ENCODE results near the gene ACTA2. TPM values are rescaled to one million over a fixed set of nuclear protein-coding genes. Genes with fewer than 3 reads are reported as not detected.

The ACTA2 gene
- total and polyA plus RNA-seq, 8 donors: 8.1 to 78.7 (median 32.2) TPM

DNA sequence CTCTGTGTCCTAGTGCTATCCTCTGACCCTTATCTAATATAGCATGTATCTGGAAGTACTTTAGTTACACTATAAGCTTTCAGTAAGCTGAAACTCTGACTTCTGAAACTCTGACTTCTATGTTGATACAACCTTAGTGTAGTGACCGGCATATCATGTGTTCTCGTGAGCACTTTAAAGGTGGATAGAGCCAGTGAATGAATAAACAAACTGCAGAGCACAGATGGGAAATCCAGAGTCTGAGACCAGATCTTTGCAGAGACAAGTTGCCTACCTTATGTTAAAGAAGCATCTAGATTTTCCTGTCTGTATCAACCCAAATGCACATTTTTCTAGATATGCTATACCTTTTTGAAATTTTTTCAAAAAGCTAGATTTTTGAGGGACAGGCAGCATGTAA is 3.5 kb downstream of the ACTA2 start:
- 74 to 78% methylated on average over 2 of the region's 2 CpGs for WGBS, 2 donors
- no peaks in the 10 kb centered on the region for H3K36me3 ChIP-seq

DNA sequence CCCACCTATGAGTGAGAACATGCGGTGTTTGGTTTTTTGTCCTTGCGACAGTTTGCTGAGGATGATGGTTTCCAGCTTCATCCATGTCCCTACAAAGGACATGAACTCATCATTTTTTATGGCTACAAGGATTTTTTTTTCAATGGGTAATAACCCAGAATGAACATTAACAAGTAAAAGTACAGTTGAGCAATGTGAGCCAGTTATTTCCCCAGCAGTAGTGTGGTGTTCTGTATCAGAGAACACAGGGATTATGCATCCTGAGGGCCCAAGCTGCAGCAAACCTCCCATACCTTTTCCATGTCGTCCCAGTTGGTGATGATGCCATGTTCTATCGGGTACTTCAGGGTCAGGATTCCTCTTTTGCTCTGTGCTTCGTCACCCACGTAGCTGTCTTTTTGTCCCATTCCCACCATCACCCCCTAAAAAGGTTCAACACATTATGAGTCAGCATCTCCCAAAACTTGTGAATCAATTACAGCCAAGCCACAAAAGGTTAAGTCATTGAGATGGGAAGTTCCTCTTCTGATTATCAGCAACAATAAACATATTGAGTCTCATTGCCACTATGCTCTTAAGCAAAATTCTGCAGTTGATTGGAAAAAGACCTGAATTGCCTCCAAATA is 5.5 kb downstream of the ACTA2 start:
- WGBS, 2 donors: 75 to 86% methylated on average over 5 of the region's 6 CpGs
- Histone ChIP-seq H3K27me3 (no peaks in the 10 kb centered on the region), H3K9me3 (no peaks in the 10 kb centered on the region), H3K36me3 (no peaks in the 10 kb centered on the region), H3K27ac (no peak overlapping the region), H3K4me3 (no peak overlapping the region), H3K4me1 (no peaks in the 10 kb centered on the region)
- DNase-seq: no peak
- no peak for FAIRE-seq
- intact Hi-C loops (cut with DNase I): no loop called here
- TF ChIP-seq, protein P1, sequence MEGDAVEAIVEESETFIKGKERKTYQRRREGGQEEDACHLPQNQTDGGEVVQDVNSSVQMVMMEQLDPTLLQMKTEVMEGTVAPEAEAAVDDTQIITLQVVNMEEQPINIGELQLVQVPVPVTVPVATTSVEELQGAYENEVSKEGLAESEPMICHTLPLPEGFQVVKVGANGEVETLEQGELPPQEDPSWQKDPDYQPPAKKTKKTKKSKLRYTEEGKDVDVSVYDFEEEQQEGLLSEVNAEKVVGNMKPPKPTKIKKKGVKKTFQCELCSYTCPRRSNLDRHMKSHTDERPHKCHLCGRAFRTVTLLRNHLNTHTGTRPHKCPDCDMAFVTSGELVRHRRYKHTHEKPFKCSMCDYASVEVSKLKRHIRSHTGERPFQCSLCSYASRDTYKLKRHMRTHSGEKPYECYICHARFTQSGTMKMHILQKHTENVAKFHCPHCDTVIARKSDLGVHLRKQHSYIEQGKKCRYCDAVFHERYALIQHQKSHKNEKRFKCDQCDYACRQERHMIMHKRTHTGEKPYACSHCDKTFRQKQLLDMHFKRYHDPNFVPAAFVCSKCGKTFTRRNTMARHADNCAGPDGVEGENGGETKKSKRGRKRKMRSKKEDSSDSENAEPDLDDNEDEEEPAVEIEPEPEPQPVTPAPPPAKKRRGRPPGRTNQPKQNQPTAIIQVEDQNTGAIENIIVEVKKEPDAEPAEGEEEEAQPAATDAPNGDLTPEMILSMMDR (IDR thresholded peaks at IDR 0.05): no peak
- ATAC-seq: no peak

More for the DNA sequence above, 3.5 kb downstream of the ACTA2 start:
- Histone ChIP-seq H3K4me3 (no peak overlapping the region), H3K27me3 (no peaks in the 10 kb centered on the region), H3K4me1 (no peaks in the 10 kb centered on the region), H3K9me3 (no peaks in the 10 kb centered on the region), H3K27ac (no peak overlapping the region)
- TF ChIP-seq, protein P1 (IDR thresholded peaks at IDR 0.05): no peak
- intact Hi-C loops (cut with DNase I): no loop called here
- ATAC-seq (no peak), FAIRE-seq (no peak), DNase-seq (no peak)

DNA sequence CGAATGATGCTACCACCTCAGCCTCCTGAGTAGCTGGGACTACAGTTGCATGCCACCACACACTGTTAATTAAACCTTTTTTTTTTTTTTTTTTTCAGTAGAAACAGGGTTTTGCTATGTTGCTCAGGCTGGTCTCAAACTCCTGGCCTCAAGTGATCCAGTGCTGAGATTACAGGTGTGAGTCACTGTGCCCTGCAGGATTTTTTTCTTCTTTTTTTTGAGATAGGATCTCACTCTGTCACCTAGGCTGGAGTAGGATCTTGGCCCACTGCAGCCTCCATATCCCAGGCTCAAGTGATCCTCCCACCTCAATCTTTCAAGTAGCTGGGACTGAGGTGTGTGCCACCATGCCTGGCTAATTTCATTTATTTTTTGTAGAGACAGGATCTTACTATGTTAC is 6.4 kb downstream of the ACTA2 start:
- 99 to 100% methylated on average over 1 of the region's 1 CpG for WGBS, 2 donors
- Histone ChIP-seq H3K27ac (no peak overlapping the region), H3K4me3 (no peak overlapping the region), H3K9me3 (no peaks in the 10 kb centered on the region), H3K36me3 (no peaks in the 10 kb centered on the region), H3K4me1 (no peaks in the 10 kb centered on the region), H3K27me3 (no peaks in the 10 kb centered on the region)
- ATAC-seq (no peak), FAIRE-seq (no peak), DNase-seq (no peak)
- TF ChIP-seq, protein P1 (IDR thresholded peaks at IDR 0.05): no peak
- intact Hi-C loops (cut with DNase I): no loop called here

DNA sequence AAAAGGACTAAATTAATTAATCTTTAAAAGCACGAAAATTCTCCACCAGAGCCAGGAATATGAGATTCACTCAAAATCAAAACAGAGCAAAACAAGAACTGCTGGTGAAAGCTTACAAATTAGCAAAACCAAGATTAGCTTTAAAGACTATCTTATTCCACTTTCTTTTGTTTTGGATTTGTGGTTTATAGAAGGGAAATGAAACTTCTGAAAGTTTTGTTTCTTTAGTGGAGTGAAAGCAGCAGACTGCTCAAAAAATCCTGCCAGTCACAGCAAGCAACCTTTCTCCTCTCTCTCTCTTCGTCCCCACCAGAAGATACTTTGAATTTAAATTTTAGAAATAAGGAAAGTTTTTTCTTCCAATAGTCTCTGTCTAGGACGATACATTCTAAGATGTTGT is 7.8 kb downstream of the ACTA2 start:
- Histone ChIP-seq H3K27me3 (no peaks in the 10 kb centered on the region), H3K27ac (no peak overlapping the region), H3K4me1 (no peaks in the 10 kb centered on the region), H3K4me3 (no peak overlapping the region), H3K9me3 (no peaks in the 10 kb centered on the region), H3K36me3 (no peaks in the 10 kb centered on the region)
- TF ChIP-seq, protein P1 (IDR thresholded peaks at IDR 0.05): no peak
- DNase-seq (no peak), FAIRE-seq (no peak), ATAC-seq (no peak)
- intact Hi-C loops (cut with DNase I): no loop called here
- WGBS, 2 donors: 69 to 79% methylated on average over 3 of the region's 3 CpGs

DNA sequence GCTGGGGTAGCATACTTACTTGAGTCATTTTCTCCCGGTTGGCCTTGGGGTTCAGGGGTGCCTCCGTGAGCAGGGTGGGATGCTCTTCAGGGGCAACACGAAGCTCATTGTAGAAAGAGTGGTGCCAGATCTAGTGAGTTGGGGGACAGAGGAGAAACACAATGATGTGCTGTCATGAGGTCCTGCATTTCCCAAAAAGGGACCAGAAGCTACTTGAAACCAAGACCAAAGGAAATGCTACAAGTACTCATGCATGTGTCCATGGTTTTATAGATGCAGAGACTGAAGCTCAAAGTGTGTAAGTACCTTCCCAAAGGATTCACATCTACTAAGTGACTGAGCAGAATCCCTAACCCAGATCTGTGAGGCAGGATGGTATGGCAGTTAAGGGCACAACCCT is 8.8 kb downstream of the ACTA2 start:
- Histone ChIP-seq H3K4me3 (no peak overlapping the region), H3K4me1 (no peaks in the 10 kb centered on the region), H3K36me3 (no peaks in the 10 kb centered on the region), H3K9me3 (no peaks in the 10 kb centered on the region), H3K27ac (no peak overlapping the region), H3K27me3 (no peaks in the 10 kb centered on the region)
- DNase-seq (no peak), ATAC-seq (no peak), FAIRE-seq (no peak)
- intact Hi-C loops (cut with DNase I): no loop called here
- TF ChIP-seq, protein P1 (IDR thresholded peaks at IDR 0.05): no peak
- 74 to 90% methylated on average over 3 of the region's 3 CpGs for WGBS, 2 donors

All from pancreas (tissue), 10 donors.